Measurements from ENCODE around the gene SDR39U1.
A peak's percentile ranks its signal among the peaks of the same experiment; 100 is the strongest.
"Not testable (repeated sequence)": the region's sequence is repeated elsewhere in the genome, so short reads cannot be mapped to it uniquely, and the experiment has no call there.

Gene SDR39U1, protein sequence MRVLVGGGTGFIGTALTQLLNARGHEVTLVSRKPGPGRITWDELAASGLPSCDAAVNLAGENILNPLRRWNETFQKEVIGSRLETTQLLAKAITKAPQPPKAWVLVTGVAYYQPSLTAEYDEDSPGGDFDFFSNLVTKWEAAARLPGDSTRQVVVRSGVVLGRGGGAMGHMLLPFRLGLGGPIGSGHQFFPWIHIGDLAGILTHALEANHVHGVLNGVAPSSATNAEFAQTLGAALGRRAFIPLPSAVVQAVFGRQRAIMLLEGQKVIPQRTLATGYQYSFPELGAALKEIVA

DNA sequence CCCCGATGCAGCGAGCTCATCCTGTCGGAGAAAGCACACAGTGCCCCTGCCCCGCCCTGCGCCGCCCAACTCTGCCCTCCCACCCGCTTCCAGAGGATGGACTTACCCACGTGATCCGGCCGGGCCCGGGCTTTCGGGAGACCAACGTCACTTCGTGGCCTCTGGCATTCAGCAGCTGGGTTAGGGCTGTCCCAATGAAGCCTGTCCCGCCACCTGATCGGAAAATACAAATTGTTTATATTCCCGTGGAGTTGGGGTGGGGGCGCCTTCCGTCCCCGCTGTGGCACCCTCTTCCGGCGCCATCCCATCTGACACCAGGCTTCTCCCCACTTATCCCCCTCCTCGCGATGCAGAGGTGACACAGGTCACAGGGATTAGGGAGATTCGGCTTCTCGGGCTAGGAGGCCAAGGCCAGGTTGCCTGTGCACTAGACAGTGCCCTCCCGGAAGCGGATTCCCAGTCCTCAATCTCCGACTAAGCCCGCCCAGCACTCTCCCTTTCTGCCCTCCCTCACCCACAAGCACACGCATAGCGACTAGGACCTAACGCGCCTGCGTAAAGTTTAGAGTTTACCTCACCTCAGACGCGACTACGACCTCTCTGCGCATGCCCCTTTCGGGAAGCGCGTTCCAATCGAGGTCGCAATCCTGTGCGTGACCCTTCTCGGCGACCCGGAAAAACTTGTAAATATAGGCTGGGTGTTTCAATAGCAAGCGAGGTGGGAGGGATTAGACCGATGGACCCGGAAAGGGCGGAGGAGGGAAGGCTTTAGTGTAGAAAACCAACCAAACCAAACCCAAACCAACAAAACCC is at the start of gene SDR39U1:
Gene SDR39U1 (minus strand): TSS at position 537 of the 813 bp plus-strand sequence. CDS start 7 bp downstream, at position 530.
- in situ Hi-C loops (cut with MboI; ENCODE audit: low sequenced_read_pairs) = no loop called here
- peaks cover 14% of the 10 kb centered on the region for H3K4me1 ChIP-seq
- H3K27me3 ChIP-seq (ENCODE audit: low read depth) = no peaks in the 10 kb centered on the region
- no peaks in the 10 kb centered on the region for H3K9me3 ChIP-seq
- peaks cover 34% of the 10 kb centered on the region for H3K36me3 ChIP-seq (replicated peaks)
- H3K4me3 ChIP-seq = peak within 1 kb of the TSS; percentile 70
- peak; percentile 95 to 97 for DNase-seq (ENCODE audit: low spot score in 2 of 2)

DNA sequence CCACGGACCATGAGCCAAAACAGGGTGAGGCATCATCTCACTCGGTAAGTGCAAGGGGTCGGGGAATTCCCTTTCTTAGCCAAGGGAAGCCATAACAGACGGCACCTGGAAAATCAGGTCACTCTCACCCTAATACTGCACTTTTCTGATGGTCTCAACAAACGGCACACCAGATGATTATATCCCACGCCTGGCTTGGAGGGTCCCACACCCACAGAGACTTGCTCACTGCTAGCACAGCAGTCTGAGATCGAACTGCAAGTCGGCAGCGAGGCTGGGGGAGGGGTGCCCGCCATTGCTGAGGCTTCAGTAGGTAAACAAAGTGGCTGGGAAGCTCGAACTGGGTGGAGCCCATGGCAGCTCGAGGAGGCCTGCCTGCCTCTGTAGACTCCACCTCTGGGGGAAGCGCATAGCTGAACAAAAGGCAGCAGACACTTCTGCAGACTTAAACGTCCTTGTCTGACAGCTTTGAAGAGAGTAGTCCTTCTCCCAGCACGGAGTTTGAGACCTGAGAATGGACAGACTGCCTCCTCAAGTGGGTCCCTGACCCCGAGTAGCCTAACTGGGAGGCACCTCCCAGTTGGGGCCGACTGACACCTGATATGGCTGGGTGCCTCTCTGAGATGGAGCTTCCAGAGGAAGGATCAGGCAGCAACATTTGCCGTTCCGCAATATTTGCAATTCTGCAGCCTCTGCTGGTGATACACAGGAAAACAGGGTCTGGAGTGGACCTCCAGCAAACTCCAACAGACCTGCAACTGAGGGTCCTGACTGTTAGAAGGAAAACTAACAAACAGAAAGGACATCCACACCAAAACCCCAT is 49.2 kb upstream of the SDR39U1 start:
- in situ Hi-C loops (cut with MboI; ENCODE audit: low sequenced_read_pairs); H3K36me3 ChIP-seq (replicated peaks); H3K4me3 ChIP-seq: not testable (repeated sequence)

DNA sequence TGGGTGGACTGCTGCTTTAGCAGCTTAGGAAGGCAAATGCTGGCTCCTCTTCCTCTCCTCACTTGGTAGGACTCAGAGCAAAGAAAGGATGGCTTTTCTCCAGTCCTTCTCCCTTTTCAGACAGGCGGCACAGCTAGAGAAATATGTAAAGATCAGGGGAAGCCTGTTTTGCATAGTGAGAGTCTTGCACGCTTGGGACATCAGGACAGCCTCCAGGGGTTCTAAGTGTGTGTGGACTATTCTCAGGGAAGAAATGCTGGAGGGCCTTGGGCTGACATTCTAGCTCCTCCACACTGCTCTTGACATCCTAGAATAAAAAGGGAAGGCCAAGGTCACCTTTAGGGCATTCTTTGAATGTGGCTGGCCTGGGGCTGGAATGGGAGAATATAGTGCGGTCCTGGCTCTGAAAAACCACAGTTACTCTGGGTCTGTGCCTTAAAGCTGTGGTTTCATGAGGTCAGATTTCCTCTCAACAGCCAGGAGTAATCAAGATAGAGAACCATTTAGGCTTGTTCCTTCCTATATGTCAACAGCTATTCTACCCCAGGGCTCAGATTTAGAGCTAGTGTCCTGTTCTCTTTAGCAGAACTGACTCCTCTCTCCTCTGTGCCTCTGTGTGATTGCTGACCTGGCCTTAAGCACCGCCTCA is 41.2 kb upstream of the SDR39U1 start:
- no peaks in the 10 kb centered on the region for H3K27me3 ChIP-seq (ENCODE audit: low read depth)
- no peak for DNase-seq (ENCODE audit: low spot score in 2 of 2)
- in situ Hi-C loops (cut with MboI; ENCODE audit: low sequenced_read_pairs) = no loop called here
- H3K36me3 ChIP-seq (replicated peaks) = no peaks in the 10 kb centered on the region
- H3K4me1 ChIP-seq = peaks cover 7% of the 10 kb centered on the region
- H3K9me3 ChIP-seq = no peaks in the 10 kb centered on the region
- H3K4me3 ChIP-seq = no peak overlapping the region

More for the DNA sequence above, 49.2 kb upstream of the SDR39U1 start:
- H3K4me1 ChIP-seq; H3K27me3 ChIP-seq (ENCODE audit: low read depth); DNase-seq (ENCODE audit: low spot score in 2 of 2); H3K9me3 ChIP-seq: not testable (repeated sequence)

DNA sequence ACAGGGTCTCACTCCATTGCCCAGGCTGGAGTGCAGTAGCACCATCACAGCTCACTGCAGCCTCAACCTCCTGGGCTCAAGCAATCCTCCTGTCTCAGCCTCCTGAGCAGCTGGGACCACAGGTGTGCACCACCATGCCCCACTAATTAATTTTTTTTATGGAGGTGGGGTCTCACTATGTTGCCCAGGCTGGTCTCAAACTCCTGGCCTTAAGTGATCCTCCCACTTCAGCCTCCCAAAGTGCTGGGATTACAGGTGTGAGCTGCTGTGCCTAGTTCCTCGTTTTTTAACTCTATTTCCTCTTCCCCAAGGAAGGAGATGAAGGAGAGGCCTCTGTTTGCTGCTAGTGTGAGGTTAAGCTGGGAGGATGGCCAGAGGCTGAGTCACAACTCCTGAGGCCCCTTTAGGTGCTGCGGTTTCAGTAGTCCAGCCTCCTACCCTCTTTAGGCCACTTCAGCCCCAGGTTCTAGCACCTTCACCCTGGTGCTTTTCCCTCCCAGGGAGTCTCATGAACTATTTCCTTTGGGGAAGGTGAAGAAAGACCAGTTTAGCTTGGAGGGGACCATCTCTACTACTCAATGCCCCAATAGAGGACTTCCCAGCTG is 40.2 kb upstream of the SDR39U1 start:
- in situ Hi-C loops (cut with MboI; ENCODE audit: low sequenced_read_pairs); H3K4me3 ChIP-seq; DNase-seq (ENCODE audit: low spot score in 2 of 2); H3K27me3 ChIP-seq (ENCODE audit: low read depth); H3K9me3 ChIP-seq; H3K36me3 ChIP-seq (replicated peaks); H3K4me1 ChIP-seq: not testable (repeated sequence)

DNA sequence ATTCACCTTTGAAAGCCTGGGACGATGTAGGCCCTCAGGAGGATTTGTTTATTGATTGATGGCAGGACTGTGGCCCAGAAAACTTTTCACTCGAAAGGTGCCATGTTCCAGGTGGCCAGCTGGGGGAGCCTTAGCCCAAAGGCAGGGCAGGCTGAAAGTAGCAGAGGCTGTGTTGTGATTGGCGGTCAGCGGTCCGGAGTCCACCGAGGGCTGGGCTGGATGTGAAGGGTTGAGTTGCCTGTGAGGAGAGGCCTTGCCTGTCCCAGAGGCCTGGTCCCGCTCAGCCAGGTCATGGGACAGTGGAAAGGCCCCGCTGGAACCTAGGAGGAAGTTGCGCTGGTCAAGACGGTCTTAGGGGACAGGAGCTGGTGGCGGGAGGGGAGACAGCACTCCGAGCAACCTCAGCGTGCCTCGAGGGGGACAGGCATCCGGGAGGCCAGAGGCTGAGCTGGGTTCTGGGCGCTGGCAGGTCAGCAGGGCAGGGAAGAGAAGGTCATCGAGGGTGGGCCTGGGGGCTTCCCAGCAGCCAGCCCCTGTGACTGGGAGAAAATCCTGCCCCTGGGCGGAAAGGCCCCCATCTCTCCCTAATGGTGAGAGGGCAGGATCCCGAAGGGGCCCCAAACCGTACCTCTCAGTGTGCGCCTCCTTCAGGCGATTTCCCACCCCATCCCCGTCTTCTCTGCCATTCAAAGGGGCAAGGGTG is 39.2 kb upstream of the SDR39U1 start:
- H3K4me3 ChIP-seq = no peak overlapping the region
- H3K27me3 ChIP-seq (ENCODE audit: low read depth) = no peaks in the 10 kb centered on the region
- DNase-seq (ENCODE audit: low spot score in 2 of 2) = peak; percentile 41 to 79
- H3K36me3 ChIP-seq (replicated peaks) = no peaks in the 10 kb centered on the region
- in situ Hi-C loops (cut with MboI; ENCODE audit: low sequenced_read_pairs) = no loop called here
- H3K9me3 ChIP-seq = no peaks in the 10 kb centered on the region
- peaks cover 7% of the 10 kb centered on the region for H3K4me1 ChIP-seq

DNA sequence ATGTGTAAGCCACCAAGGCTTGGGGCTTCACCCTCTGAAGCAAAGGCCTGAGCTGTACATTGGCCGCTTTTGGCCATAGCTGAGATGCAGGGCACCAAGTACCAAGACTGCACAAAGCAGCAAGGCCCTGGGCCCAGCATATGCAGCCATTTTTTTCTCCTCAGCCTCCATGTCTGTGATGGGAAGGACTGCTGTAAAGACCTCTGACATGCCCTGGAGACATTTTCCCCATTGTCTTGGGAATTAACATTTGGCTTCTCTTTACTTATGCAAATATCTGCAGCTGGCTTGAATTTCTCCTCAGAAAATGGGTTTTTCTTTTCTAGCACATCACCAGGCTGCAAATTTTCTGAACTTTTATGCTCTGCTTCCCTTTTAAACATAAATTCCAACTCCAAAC is 37.4 kb upstream of the SDR39U1 start:
- H3K4me1 ChIP-seq; H3K36me3 ChIP-seq (replicated peaks); H3K4me3 ChIP-seq; H3K27me3 ChIP-seq (ENCODE audit: low read depth); in situ Hi-C loops (cut with MboI; ENCODE audit: low sequenced_read_pairs); H3K9me3 ChIP-seq: not testable (repeated sequence)
- peak; percentile 57 to 60 for DNase-seq (ENCODE audit: low spot score in 2 of 2)

DNA sequence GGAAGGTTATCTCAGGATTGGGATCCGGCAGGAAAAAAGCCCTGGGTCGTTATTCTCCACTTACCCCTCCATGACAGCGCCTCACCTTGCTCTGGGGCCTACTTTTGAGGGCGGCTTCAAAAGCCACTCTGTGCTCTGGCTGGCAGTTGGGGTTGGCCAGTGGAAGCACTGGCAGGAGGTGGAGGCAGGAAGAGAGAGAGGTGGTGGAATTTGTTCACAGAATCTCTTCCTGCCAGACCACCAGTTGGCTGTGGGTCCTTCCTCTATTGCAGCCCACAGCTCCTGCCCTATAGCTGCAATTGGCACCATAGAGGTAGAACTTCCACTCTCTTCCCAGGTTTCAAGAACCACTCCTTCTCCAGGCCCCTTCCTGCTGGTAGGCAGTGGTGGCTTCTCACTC is 32.7 kb upstream of the SDR39U1 start:
- H3K4me3 ChIP-seq = no peak overlapping the region
- H3K27me3 ChIP-seq (ENCODE audit: low read depth) = no peaks in the 10 kb centered on the region
- no peak for DNase-seq (ENCODE audit: low spot score in 2 of 2)
- peaks cover 7% of the 10 kb centered on the region for H3K4me1 ChIP-seq
- in situ Hi-C loops (cut with MboI; ENCODE audit: low sequenced_read_pairs) = no loop called here
- no peaks in the 10 kb centered on the region for H3K9me3 ChIP-seq
- no peaks in the 10 kb centered on the region for H3K36me3 ChIP-seq (replicated peaks)

DNA sequence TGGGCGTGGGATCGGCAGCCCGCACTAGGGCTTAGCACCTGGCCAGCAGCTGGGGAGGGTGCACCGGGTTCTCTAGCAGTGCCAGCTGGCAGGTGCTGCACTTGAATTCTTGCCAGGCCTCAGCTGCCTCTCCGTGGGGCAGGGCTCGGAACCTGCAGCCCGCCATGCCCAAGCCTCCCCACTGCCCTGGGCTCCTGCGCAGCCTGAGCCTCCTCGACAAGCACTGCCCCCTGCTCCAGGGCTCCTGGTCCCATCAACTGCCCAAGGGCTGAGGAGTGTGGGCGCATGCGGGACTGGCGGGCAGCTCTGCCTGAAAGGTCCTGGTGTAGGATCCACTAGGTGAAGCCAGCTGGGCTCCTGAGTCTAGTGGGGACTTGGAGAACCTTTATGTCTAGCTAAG is 30.6 kb upstream of the SDR39U1 start:
- Histone ChIP-seq H3K36me3 (replicated peaks) (no peaks in the 10 kb centered on the region), H3K9me3 (no peaks in the 10 kb centered on the region), H3K27me3 (ENCODE audit: low read depth) (no peaks in the 10 kb centered on the region), H3K4me1 (no peaks in the 10 kb centered on the region), H3K4me3 (no peak overlapping the region)
- DNase-seq (ENCODE audit: low spot score in 2 of 2) = no peak
- in situ Hi-C loops (cut with MboI; ENCODE audit: low sequenced_read_pairs) = no loop called here

DNA sequence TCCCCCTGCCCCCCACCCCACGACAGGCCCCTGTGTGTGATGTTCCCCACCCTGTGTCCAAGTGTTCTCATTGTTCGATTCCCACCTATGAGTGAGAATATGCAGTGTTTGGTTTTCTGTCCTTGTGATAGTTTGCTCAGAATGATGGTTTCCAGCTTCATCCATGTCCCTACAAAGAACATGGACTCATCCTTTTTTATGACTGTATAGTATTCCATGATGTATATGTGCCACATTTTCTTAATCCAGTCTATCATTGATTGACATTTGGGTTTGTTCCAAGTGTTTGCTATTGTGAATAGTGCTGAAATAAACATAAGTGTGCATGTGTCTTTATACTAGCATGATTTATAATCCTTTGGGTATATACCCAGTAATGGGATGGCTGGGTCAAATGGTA is 27.9 kb upstream of the SDR39U1 start:
- H3K36me3 ChIP-seq (replicated peaks); in situ Hi-C loops (cut with MboI; ENCODE audit: low sequenced_read_pairs); H3K9me3 ChIP-seq; DNase-seq (ENCODE audit: low spot score in 2 of 2); H3K27me3 ChIP-seq (ENCODE audit: low read depth); H3K4me1 ChIP-seq; H3K4me3 ChIP-seq: not testable (repeated sequence)

DNA sequence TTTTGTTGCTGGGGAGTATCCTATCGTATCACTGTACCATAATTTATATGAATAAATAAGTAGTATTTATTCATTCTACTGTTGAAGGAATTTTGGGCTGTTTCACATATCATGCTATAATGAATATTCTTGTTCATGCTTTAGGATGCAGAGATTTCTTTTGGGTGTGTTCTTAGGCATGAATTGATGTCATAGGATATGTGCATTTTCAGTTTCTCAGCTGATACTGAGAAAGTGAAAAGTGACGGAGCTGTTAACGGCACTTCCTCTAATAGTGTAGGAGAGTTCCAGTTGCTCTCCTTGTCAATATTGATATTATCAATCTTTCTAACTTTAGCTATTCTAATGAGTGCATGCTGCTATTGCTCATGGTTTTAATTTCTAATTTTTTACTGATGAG is 23.2 kb upstream of the SDR39U1 start:
- in situ Hi-C loops (cut with MboI; ENCODE audit: low sequenced_read_pairs) = no loop called here
- no peaks in the 10 kb centered on the region for H3K36me3 ChIP-seq (replicated peaks)
- no peak for DNase-seq (ENCODE audit: low spot score in 2 of 2)
- no peak overlapping the region for H3K4me3 ChIP-seq
- no peaks in the 10 kb centered on the region for H3K4me1 ChIP-seq
- H3K9me3 ChIP-seq = no peaks in the 10 kb centered on the region
- H3K27me3 ChIP-seq (ENCODE audit: low read depth) = no peaks in the 10 kb centered on the region

DNA sequence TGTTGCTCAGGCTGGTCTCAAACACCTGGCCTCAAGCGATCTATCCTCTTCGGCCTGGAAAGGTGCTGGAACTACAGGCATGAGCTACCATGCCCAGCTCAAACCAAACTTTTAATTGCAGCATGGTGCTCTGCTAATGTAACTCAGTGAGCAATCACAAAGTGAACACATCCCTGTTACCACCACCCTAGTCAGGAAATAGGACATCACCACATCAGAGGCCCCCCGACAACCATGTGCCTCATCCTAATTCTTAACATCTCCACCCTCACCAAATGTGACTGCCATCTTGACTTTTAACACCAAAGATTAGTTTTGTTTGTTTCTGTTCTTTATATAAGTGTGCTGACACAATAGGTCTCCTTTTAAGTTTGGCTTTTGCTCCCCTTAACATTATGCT is 22.8 kb upstream of the SDR39U1 start:
- Histone ChIP-seq H3K36me3 (replicated peaks) (no peaks in the 10 kb centered on the region), H3K27me3 (ENCODE audit: low read depth) (no peaks in the 10 kb centered on the region), H3K4me3 (no peak overlapping the region), H3K4me1 (no peaks in the 10 kb centered on the region), H3K9me3 (no peaks in the 10 kb centered on the region)
- in situ Hi-C loops (cut with MboI; ENCODE audit: low sequenced_read_pairs) = no loop called here
- no peak for DNase-seq (ENCODE audit: low spot score in 2 of 2)

DNA sequence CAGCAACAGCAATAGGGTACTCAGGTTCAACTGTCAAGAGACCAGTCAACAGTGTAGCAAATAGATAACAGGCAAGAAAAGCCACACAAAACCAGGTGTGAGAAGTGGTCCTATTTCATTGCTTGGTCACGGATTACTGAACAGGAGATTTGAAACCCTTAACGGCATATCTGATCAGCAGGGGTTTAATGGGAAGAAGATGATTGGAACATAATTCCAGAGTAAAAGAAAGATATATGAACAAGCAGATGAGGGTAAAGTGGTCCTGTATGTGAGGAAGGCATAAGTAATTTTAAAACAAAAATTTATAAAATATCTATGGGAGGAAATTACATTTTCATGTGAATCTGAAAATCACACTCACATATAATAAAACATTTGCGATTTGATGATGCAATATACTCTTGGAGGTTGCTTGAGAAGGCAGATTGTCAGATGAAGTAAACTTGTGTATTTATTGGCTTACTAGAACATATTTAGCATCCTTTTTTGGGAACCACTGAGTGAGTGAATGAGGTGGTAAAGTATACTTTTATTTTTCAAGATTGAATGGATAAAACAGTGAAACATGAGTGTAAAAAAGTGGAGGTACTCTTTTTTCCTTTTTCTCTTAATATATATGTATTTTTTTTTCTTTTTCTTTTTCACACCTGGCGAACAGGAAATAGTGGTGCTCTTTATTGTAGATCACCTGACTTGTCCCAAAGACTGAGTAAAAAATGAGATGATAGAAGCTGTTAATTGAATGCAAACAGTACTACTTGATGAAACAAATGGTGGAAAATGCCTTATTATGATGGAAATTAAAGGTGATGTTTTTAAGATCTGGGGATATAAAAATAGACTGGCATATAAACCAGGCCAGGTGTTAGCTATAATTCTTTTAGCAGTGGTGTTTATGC is 21.6 kb upstream of the SDR39U1 start:
- DNase-seq (ENCODE audit: low spot score in 2 of 2) = no peak
- H3K4me3 ChIP-seq = no peak overlapping the region
- H3K36me3 ChIP-seq (replicated peaks) = no peaks in the 10 kb centered on the region
- H3K27me3 ChIP-seq (ENCODE audit: low read depth) = no peaks in the 10 kb centered on the region
- no peaks in the 10 kb centered on the region for H3K4me1 ChIP-seq
- in situ Hi-C loops (cut with MboI; ENCODE audit: low sequenced_read_pairs) = no loop called here
- no peaks in the 10 kb centered on the region for H3K9me3 ChIP-seq

All from HAP-1 (cell line).